Heart right ventricle (tissue), 16 donors: ENCODE results near the gene RIT1. TPM values are rescaled to one million over a fixed set of nuclear protein-coding genes. Genes with fewer than 3 reads are reported as not detected.

Experiments
- ATAC-seq, 8 donors: fragments of 200-7000 bp; cut with Tn5 transposase; one replicate each; pipeline ENCODE4 v1.9.1; 2020; ENCODE audit warnings: mild to moderate bottlenecking in 8 of 8, moderate library complexity in 8 of 8, moderate number of reproducible peaks in 1 of 8
- DNase-seq, 2 donors: peaks; one replicate each; pipeline ENCODE4 v3.0.0-alpha.2; 2020
- H3K27ac ChIP-seq, 10 donors: fragments of 200-600 bp; sonication (generic) in 2 of 10; one replicate each; pipeline versions ENCODE4 v1.5.0 to v1.8.0; 2020 to 2022; ENCODE audit warnings: mild to moderate bottlenecking in 3 of 10
- H3K27me3 ChIP-seq, 7 donors: fragments of 200-600 bp; one replicate each; pipeline ENCODE4 v1.8.0; 2021 to 2022; ENCODE audit warnings: mild to moderate bottlenecking in 2 of 7
- H3K36me3 ChIP-seq, 9 donors: fragments of 200-600 bp; sonication (generic) in 1 of 9; one replicate each; pipeline versions ENCODE4 v1.5.0 to v1.8.0; 2020 to 2022; ENCODE audit warnings: mild to moderate bottlenecking in 2 of 9
- H3K4me1 ChIP-seq, 9 donors: fragments of 200-600 bp; sonication (generic) in 1 of 9; one replicate each; pipeline versions ENCODE4 v1.5.0 to v1.8.0; 2020 to 2022; ENCODE audit warnings: mild to moderate bottlenecking in 4 of 9
- H3K4me3 ChIP-seq, 10 donors: fragments of 200-600 bp; sonication (generic) in 2 of 10; one replicate each; pipeline versions ENCODE4 v1.5.0 to v1.8.0; 2020 to 2022; ENCODE audit warnings: mild to moderate bottlenecking in 7 of 10, moderate library complexity in 2 of 10
- H3K9me3 ChIP-seq, 11 donors: fragments of 200-600 bp in 10 of 11; sonication (generic) in 2 of 11; one replicate each; pipeline versions ENCODE4 v1.5.0 to v1.8.0; 2013 to 2022; ENCODE audit warnings: mild to moderate bottlenecking in 2 of 11, control low read depth in 1 of 11, moderate library complexity in 1 of 11
- WGBS, 2 donors: extraction: QIAGEN DNeasy Blood & Tissue Kit; methylation state at CpG; one replicate each; pipeline ENCODE4 v1.1.7; 2013; ENCODE audit warnings: inconsistent platforms in 1 of 2; 5-methylcytosine and 5-hydroxymethylcytosine counted together
- intact Hi-C, 10 donors: fragments of 100-400 bp; cut with DNase I; formaldehyde crosslinking; loops; one replicate each; pipeline versions ENCODE4 v1.11.1 to v1.14.2; 2022
- polyA plus RNA-seq, 2 donors: library from polyadenylated mRNA; stranded (reverse); fragments of 200-250 nt; gene quantifications; one replicate each; pipeline ENCODE4 v1.2.3, GENCODE V29; 2013
- total RNA-seq, 10 donors: library from RNA; stranded (reverse); fragmentation: NEBNext Ultra II Directional in 3 of 10; extraction: Animal tissue kit (Norgen Biotek cat#: 25700) in 3 of 10; gene quantifications; one replicate each; pipeline versions ENCODE4 v1.2.1 to v1.2.4, GENCODE V29; 2021 to 2023
- TF ChIP-seq, protein P1 (sequence below), 9 donors: fragments of 200-600 bp; sonication (generic) in 2 of 9; IDR thresholded peaks; one replicate each; pipeline versions ENCODE4 v1.5.0 to v1.8.0; 2021 to 2022; ENCODE audit warnings: antibody characterized with exemption in 9 of 9, mild to moderate bottlenecking in 5 of 9, moderate library complexity in 1 of 9
- donor health status: Arrhythmogenic right ventricular cardiomyopathy.
- donor health status: ischemic (EF 13 %, LVEDD 7.1; RV severe dilation, severe dysfunction).
- donor health status: healthy with polysubstance abuse.
- donor health status: DM: no; HTN: yes; CAD: no.
- donor health status: DM: no; HTN: no; CAD: no.
- donor health status: ischemic (EF 25% LVEDD 6.9; RV normal size, moderate dysfunction).
- donor health status: ischemic (EF 25% LVEDD 5.7; RV mildly dilated, moderate dysfunction).
- donor health status: healthy.
- donor health status: DM: yes; HTN: yes; CAD: no.
- donor health status: Ischemic cardiomyopathy.
- donor health status: ischemic (EF 35%, LVEDD 5.7; RV mildly dilated, moderate dysfunction).
- donor health status: nonischemic (EF 11% LVEDD 7.7; RV severe dilation, severe dysfunction).
- donor health status: DM: yes; HTN: yes; CAD: no.
- donor health status: PGD.
- donor health status: ischemic (EF 29% LVEDD 5.4; RV normal size, mild dysfunction).
- donor health status: nonischemic (EF 23%, LVEDD 6.1; RV moderate dilation, normal function).

The RIT1 gene
- total and polyA plus RNA-seq, 12 donors, result 11.5 to 32.3 (median 20.7) TPM

DNA sequence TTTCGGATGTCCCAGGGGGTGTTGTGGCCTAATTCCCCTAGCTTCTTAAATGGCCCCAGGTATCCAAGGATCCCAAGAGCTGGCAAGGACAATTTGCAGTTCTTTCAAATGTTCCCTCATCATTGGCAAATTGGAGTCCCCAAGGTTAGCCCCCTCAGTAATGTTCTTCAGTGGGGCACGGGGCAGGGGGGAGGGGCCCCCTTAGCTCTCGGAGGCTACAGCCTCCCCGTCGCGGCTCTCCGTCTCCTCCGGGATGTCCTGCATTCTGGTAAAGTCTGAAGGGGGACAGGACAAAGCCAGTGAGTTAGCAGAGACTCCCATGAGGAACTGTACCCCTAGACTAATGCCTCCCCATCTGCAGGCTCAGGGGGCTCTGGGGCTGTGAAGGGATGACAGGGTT lies 36.6 kb upstream of the RIT1 start:
- DNase-seq (no peak), ATAC-seq (no peak)
- no peaks in the 10 kb centered on the region for H3K27me3 ChIP-seq
- intact Hi-C loops, result no loop called here
- peaks cover 0 to 44% (median 11%) of the 10 kb centered on the region in 9 donors for H3K4me1 ChIP-seq
- no peaks in the 10 kb centered on the region for H3K9me3 ChIP-seq
- 82 to 89% methylated on average over 8 of the region's 8 CpGs for WGBS, 2 donors
- TF ChIP-seq, protein P1, sequence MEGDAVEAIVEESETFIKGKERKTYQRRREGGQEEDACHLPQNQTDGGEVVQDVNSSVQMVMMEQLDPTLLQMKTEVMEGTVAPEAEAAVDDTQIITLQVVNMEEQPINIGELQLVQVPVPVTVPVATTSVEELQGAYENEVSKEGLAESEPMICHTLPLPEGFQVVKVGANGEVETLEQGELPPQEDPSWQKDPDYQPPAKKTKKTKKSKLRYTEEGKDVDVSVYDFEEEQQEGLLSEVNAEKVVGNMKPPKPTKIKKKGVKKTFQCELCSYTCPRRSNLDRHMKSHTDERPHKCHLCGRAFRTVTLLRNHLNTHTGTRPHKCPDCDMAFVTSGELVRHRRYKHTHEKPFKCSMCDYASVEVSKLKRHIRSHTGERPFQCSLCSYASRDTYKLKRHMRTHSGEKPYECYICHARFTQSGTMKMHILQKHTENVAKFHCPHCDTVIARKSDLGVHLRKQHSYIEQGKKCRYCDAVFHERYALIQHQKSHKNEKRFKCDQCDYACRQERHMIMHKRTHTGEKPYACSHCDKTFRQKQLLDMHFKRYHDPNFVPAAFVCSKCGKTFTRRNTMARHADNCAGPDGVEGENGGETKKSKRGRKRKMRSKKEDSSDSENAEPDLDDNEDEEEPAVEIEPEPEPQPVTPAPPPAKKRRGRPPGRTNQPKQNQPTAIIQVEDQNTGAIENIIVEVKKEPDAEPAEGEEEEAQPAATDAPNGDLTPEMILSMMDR (IDR thresholded peaks at IDR 0.05), result no peak
- peaks cover 17 to 75% (median 57%) of the 10 kb centered on the region in 9 donors for H3K36me3 ChIP-seq
- H3K4me3 ChIP-seq, result no peak overlapping the region
- no peak overlapping the region for H3K27ac ChIP-seq

DNA sequence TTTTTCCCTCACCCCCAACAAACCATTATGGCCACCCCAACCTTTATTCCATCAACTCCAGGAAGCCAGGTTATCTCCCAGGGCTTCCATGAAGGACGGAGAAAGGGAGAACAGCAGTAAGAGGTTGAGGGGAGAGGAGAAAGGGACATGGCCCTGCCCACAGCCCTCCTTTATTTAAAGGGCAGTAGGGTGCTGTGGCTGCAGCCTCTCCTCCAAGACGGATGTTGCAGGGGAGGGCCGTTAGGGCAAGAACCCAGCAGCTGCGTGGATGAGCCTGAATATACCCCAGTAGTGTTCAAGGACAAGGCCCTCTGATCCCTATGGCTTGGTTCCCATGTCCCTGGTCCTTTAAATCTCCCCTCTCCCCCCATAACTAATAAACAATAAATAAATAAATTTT lies 36.1 kb upstream of the RIT1 start:
- TF ChIP-seq, protein P1 (IDR thresholded peaks at IDR 0.05), result no peak
- H3K36me3 ChIP-seq, result peaks cover 12 to 70% (median 55%) of the 10 kb centered on the region in 9 donors
- H3K27ac ChIP-seq, result peak overlapping the region in 1 of 10 donors; percentile 80
- no peak for ATAC-seq
- no peaks in the 10 kb centered on the region for H3K9me3 ChIP-seq
- 71 to 72% methylated on average over 4 of the region's 4 CpGs for WGBS, 2 donors
- intact Hi-C loops, result no loop called here
- H3K4me3 ChIP-seq, result no peak overlapping the region
- no peak for DNase-seq
- H3K4me1 ChIP-seq, result peaks cover under 1 to 47% (median 16%) of the 10 kb centered on the region in 9 donors
- no peaks in the 10 kb centered on the region for H3K27me3 ChIP-seq

DNA sequence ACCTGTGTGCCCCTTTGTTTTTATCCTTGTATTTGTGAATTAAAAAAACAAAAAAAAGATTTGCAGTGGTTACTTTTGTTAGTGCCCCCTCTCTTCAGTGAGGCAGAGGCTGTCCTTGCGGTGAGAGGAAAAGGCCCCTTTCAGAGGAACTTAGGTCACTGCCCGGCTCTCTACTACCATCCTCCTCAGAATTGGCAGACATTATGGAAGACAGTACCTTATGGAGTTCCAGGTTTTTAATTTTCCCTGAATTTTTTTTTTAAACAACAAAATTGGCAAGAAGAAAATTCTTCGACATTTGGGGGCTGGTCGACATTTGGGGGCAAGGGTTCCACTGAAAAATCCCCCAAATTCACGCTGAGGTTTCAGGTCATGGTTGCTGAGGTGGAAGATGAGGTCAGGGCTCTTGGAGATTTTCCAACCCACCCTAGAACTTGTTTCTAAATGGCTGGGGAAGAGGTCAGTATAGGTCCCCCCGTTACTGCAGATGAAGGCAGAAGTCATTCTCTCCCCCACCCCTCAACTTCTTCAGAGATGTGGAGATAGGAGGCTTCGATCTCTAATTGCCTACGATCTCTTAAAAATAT lies 35.6 kb upstream of the RIT1 start:
- WGBS, 2 donors, result 81 to 83% methylated on average over 8 of the region's 8 CpGs

DNA sequence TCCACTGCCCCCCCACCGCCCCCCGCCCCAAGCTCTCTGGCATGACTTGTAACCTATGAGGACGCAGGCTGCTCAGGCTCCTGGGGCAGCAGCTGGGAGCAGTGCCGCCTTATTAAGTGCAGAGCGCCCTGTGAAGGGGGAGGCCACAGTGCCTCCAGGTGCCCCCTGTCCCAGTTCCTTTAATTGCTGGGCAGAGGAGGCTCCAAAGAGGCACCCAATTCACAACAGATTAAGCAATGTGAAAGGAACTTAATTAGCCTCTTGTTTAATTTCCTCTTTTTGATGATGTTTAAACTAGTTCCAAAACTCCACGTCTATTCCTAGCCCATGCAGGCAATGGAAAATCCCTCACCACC lies 33.3 kb upstream of the RIT1 start:
- WGBS, 2 donors, result 58 to 62% methylated on average over 6 of the region's 6 CpGs
- Histone ChIP-seq H3K4me1 (peaks cover 26 to 75% (median 44%) of the 10 kb centered on the region in 9 donors), H3K4me3 (no peak overlapping the region), H3K9me3 (no peaks in the 10 kb centered on the region), H3K36me3 (peaks cover 0 to 42% (median 26%) of the 10 kb centered on the region in 9 donors), H3K27me3 (no peaks in the 10 kb centered on the region), H3K27ac (peak overlapping the region in 3 of 10 donors; percentile 12 to 36 (median 34))
- intact Hi-C loops, result loop anchor here in 7 of 10 donors (2.0 to 5.0 kb wide), 4 partner anchors 32 to 43 kb away; partner anchors contain the start of gene ARHGEF2 (in 4 of the 7)
- ATAC-seq (no peak), DNase-seq (no peak)
- TF ChIP-seq, protein P1 (IDR thresholded peaks at IDR 0.05), result no peak

More for the DNA sequence above, 35.6 kb upstream of the RIT1 start:
- Histone ChIP-seq H3K4me3 (no peak overlapping the region), H3K27ac (peak overlapping the region in 2 of 10 donors; percentile 48 to 80), H3K9me3 (no peaks in the 10 kb centered on the region), H3K36me3 (peaks cover 8 to 65% (median 49%) of the 10 kb centered on the region in 9 donors), H3K4me1 (peaks cover 6 to 53% (median 21%) of the 10 kb centered on the region in 9 donors), H3K27me3 (no peaks in the 10 kb centered on the region)
- intact Hi-C loops, result no loop called here
- ATAC-seq (no peak), DNase-seq (no peak)
- TF ChIP-seq, protein P1 (IDR thresholded peaks at IDR 0.05), result no peak
